ENCODE measurements around the gene TPST1.
A peak's percentile ranks its signal among the peaks of the same experiment; 100 is the strongest.

Gene TPST1

GRCh38 chr7:66181845-66182244, 23.3 kb upstream of the TPST1 start:
- no peak overlapping the region for H3K4me3 ChIP-seq (ENCODE audit: low read length)
- no peak for DNase-seq (ENCODE audit: low read depth)
- TF ChIP-seq CTCF (conservative IDR thresholded peaks at IDR 0.05; ENCODE audit: low read depth, low read length): no peak

- DNase-seq (ENCODE audit: low read depth): no peak
- H3K4me3 ChIP-seq (ENCODE audit: low read length): no peak overlapping the region
- no peak for TF ChIP-seq CTCF (conservative IDR thresholded peaks at IDR 0.05; ENCODE audit: low read depth, low read length)
These were observed 22.2 kb upstream of the TPST1 start for GRCh38 chr7:66182920-66183319.

- DNase-seq (ENCODE audit: low read depth): peak; percentile 90
- H3K4me3 ChIP-seq (ENCODE audit: low read length): no peak overlapping the region
- TF ChIP-seq CTCF (conservative IDR thresholded peaks at IDR 0.05; ENCODE audit: low read depth, low read length): no peak
These were observed 21.4 kb upstream of the TPST1 start for GRCh38 chr7:66183700-66184099.

- no peak overlapping the region for H3K4me3 ChIP-seq (ENCODE audit: low read length)
- no peak for TF ChIP-seq CTCF (conservative IDR thresholded peaks at IDR 0.05; ENCODE audit: low read depth, low read length)
- DNase-seq (ENCODE audit: low read depth): no peak
These were observed 19.4 kb upstream of the TPST1 start for GRCh38 chr7:66185680-66186187.

- no peak overlapping the region for H3K4me3 ChIP-seq (ENCODE audit: low read length)
- no peak for DNase-seq (ENCODE audit: low read depth)
- no peak for TF ChIP-seq CTCF (conservative IDR thresholded peaks at IDR 0.05; ENCODE audit: low read depth, low read length)
These were observed 18.1 kb upstream of the TPST1 start for GRCh38 chr7:66186991-66187390.

GRCh38 chr7:66187905-66188304, 17.2 kb upstream of the TPST1 start:
- no peak for DNase-seq (ENCODE audit: low read depth)
- no peak overlapping the region for H3K4me3 ChIP-seq (ENCODE audit: low read length)
- TF ChIP-seq CTCF (conservative IDR thresholded peaks at IDR 0.05; ENCODE audit: low read depth, low read length): no peak

- DNase-seq (ENCODE audit: low read depth): no peak
- no peak overlapping the region for H3K4me3 ChIP-seq (ENCODE audit: low read length)
- no peak for TF ChIP-seq CTCF (conservative IDR thresholded peaks at IDR 0.05; ENCODE audit: low read depth, low read length)
These were observed 16.5 kb upstream of the TPST1 start for GRCh38 chr7:66188645-66189044.
